ENCODE data around the gene POC1B.

Gene POC1B

GRCh38 chr12:89497467-89497866, 28.4 kb downstream of the POC1B start:
- no peak for DNase-seq (ENCODE audit: low read depth in 3 of 3)

GRCh38 chr12:89497005-89497404, 28.8 kb downstream of the POC1B start:
- DNase-seq (ENCODE audit: low read depth in 3 of 3), result no peak

GRCh38 chr12:89494411-89495231, 31.2 kb downstream of the POC1B start:
- DNase-seq (ENCODE audit: low read depth in 3 of 3), result peak in 1 of 3 experiments; percentile 18

GRCh38 chr12:89493670-89494302, 32.1 kb downstream of the POC1B start:
- DNase-seq (ENCODE audit: low read depth in 3 of 3), result no peak

GRCh38 chr12:89492883-89493282, 33.0 kb downstream of the POC1B start:
- no peak for DNase-seq (ENCODE audit: low read depth in 3 of 3)

DNA sequence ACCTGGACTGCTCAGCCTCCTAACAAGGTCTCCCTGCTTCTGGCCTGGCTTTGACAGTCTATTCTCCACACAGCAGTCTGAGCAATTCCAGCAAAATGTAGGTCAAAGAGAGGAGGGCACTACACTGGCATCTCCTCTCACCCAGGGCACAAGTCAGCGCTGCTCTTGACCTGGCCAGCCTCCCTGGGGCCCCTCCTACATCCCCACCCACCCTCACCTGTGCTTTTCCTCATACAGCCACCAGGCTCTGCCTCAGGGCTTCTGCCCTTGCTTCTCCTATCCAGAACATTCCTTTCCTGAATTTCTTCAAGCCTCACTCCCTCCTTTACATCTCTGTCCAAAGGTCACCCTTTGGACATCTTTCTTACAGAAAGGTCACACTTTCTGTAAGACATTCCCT, 34.9 kb downstream of the POC1B start:
- no peak for DNase-seq (ENCODE audit: low read depth in 3 of 3)

GRCh38 chr12:89486264-89486663, 39.6 kb downstream of the POC1B start:
- no peak for DNase-seq (ENCODE audit: low read depth in 3 of 3)

GRCh38 chr12:89484470-89484869, 41.4 kb downstream of the POC1B start:
- no peak for DNase-seq (ENCODE audit: low read depth in 3 of 3)

DNA sequence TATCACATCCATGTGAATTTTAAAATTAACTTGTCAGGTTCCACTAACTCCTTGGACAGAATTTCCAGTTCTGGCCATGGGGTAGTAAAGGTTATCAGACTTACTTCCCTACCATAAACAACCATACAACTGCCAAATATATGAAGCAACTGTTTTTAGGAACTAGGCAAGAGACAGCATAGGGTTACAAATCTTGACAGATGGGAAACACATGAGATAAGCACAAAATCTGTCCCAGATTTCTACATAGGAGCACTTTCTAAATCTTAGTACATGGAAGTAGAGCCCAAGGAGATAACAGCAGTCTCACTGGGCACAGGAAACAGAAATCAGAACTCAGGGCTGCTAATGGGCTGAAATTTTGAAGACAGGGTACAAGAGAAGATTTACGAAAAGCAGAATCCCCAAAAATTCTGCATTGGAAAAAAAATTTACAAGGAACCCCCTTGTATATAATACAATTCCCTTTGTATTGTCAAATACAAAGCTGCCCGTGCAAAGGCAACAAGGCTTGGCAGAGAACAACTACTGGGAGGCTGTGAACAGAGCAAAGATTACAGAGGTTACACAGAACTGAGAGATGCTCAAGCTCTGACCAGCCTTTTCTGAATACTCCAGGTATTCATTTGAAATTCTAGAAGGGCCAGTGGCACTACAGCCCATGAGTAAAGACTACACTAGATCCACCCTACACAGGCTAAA, 44.5 kb downstream of the POC1B start:
- no peak for DNase-seq (ENCODE audit: low read depth in 3 of 3)

- DNase-seq (ENCODE audit: low read depth in 3 of 3), result no peak
Observed at GRCh38 chr12:89479982-89480381, 45.9 kb downstream of the POC1B start.

DNA sequence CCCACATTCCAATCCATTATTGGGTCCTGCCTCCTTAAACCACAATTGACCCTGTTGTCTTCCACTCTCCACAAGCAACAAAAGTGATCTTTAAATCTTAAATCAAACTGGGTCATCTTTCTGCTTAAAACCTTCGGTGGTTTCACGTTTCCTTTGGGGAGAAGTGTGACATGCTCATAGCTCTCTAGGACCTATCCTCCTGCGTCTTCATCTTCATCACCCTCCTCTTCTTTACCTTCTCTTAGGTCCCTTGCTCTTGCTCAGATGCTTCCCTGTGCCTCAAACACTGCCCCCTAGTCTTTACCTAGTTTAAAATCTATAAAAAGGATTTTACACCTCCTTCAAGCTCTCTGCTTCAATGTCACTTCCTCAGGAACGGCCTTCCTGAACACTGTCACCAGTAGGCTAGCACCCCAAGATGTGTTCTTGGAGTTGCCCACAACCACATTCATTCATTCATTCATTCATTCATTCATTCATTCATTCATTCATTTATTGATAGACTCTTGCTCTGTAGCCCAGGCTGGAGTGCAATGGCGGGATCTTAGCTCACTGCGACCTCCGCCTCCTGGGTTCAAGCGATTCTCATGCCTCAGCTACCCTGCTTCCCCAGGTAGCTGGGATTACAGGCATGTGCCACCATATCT, 48.1 kb downstream of the POC1B start:
- no peak for DNase-seq (ENCODE audit: low read depth in 3 of 3)

- no peak for DNase-seq (ENCODE audit: low read depth in 3 of 3)
Observed at GRCh38 chr12:89476904-89477595, 48.8 kb downstream of the POC1B start.

DNA sequence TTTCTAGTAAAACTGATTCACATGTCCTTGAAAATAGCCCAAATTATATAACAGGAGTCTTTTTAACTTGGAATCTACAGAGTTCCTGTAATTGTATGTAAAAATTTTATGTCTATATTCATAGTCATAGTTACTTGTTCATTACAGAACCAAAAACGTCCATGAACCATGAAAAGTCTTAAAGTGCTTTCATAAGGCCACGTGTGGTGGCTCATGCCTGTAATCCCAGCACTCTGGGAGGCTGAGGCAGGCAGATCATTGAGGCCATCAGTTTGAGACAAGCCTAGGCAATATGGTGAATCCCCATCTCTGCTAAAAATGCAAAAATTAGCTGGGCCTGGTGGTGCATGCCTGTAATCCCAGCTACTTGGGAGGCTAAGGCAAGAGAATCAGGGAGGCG, 49.6 kb downstream of the POC1B start:
- no peak for DNase-seq (ENCODE audit: low read depth in 3 of 3)

- no peak for DNase-seq (ENCODE audit: low read depth in 3 of 3)
Observed at GRCh38 chr12:89475203-89475990, 50.5 kb downstream of the POC1B start.

DNA sequence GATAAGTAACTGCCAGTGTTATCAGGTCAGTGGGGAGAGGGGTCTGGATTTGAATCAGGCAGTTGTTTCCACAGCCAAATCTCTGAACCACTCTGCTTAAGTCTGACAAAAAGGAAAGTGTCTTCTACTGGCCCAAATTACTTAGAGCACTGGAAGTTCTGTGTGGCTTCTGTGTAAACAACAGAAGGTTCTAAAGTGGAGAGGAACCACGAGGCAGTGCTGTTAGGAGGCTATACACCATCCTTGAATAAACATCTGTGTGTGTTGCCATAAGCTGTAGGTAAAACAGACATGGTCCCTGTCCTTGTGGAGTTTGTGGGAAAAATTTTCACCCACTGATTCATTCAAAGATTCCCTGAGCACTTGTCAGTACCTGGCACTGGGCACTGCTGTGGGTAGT, 51.2 kb downstream of the POC1B start:
- DNase-seq (ENCODE audit: low read depth in 3 of 3), result no peak

DNA sequence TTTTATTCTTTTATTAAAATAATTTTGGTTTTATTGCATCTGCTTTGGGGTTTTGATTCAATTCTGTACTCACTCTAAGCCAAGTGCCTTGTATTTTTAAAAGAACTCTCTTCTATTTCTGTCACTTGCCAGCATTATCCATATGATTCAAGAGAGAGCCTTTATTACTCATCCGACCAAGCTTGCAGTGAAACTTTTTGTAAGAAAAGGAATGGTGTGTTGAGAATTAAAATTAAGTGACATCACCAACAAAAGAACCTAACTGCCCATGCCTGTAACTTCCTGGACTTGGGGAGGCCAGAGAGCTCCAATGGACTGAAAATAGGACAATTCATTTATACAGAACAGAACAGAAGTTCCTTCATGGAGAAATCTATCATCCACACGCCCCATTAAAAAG, 53.3 kb downstream of the POC1B start:
- DNase-seq (ENCODE audit: low read depth in 3 of 3), result no peak

- DNase-seq (ENCODE audit: low read depth in 3 of 3), result no peak
Observed at GRCh38 chr12:89470741-89471509, 54.9 kb downstream of the POC1B start.

- DNase-seq (ENCODE audit: low read depth in 3 of 3), result no peak
Observed at GRCh38 chr12:89469361-89469760, 56.5 kb downstream of the POC1B start.

- DNase-seq (ENCODE audit: low read depth in 3 of 3), result no peak
Observed at GRCh38 chr12:89468648-89469326, 57.1 kb downstream of the POC1B start.

DNA sequence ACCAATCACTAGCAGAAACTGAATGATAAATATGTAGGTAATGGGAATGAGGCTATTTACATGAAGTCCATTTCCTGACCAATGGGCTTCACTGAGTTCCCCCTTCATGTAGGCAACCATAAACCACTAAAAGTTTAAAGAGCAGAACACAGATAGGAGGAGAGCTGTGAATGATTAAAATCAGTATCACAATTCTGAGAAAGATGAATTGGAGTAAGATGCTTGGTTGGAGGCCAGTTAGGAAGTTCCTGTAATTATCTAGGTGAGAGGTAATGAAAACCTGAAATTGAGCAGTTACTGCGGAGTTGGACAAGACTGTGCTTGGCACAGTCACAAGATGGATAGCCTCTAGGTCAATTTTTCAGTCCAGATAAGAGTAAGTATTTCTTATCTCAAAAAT, 57.8 kb downstream of the POC1B start:
- no peak for DNase-seq (ENCODE audit: low read depth in 3 of 3)

All from stimulated activated CD4-positive, alpha-beta T cell treated with anti-CD3 and anti-CD28 coated beads, TNF-alpha, amount 100 ng/mL, for 4 hours (primary cell).